22Rv1 (cell line): ENCODE data around the gene CDH6.

ENCODE experiments used
- CTCF ChIP-seq: fragments of 450-650 bp; IDR thresholded peaks from 2 replicates; pipeline ENCODE4 v1.5.1; 2017; ENCODE audit warnings: mild to moderate bottlenecking
- ZFX ChIP-seq: fragments of 450-650 bp; IDR thresholded peaks from 2 replicates; pipeline ENCODE4 v1.6.1; 2017; ENCODE audit warnings: antibody characterized with exemption, borderline replicate concordance

DNA sequence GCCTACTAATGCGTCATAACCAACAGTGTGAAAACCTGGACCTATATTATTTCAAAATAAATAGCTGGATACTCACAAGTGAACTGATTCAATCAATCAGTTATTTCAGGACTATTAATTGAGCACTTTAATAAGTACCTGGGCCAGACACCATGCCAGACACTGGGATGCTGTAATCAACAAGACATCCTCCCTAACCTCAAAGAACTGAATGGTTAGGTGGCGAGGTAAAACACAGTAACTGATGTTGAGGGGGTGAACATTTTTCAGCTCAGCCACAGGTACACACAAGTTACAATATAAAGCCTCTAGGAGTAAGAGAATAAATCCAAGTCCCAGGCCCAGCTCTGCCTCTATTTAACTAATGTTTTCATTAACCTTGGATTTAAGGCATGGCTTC is 24.0 kb downstream of the CDH6 start:
- TF ChIP-seq ZFX (no peak), CTCF (no peak)
